Measurements from ENCODE around the gene TPGS2.
"Not testable (repeated sequence)": the region's sequence is repeated elsewhere in the genome, so short reads cannot be mapped to it uniquely, and the experiment has no call there.

Gene TPGS2

DNA sequence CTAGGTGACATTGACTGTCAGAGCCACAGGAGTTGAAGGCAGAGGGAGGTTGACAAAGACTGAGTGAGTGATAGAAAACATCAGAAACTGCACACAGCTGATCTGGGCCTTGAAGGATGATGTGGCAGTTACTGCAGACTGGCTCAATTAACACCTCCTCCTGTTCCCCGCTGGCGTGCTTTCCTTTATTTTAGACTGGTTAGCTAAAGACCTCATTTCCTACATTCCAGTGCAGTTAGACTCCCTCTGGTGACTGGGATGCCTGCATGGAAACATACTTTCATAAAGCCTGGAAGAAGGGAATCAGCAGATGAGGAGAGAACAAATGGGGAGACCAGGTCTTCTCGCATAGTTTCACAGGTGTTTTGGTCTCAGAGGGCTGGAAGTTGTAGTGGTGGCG lies 7.1 kb downstream of the TPGS2 start:
- DNase-seq = no peak

DNA sequence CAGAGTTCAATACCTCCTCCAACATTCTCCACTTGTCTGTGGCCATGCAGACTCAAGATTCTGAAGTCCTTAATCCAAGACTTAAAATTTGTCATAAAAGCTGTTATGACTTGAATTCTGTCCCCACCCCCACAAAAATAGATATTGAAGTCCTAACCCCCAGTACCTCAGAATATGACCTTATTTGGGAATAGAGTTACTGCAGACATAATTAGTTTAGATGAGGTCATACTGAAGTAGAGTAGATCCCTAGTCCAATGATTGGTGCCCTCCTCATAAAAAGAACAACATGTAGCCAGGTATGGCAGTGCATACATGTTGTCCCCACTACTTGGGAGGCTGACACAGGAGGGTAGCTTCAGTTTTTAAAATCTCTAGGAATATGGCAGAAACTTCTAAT lies 9.2 kb downstream of the TPGS2 start:
- DNase-seq = no peak

DNA sequence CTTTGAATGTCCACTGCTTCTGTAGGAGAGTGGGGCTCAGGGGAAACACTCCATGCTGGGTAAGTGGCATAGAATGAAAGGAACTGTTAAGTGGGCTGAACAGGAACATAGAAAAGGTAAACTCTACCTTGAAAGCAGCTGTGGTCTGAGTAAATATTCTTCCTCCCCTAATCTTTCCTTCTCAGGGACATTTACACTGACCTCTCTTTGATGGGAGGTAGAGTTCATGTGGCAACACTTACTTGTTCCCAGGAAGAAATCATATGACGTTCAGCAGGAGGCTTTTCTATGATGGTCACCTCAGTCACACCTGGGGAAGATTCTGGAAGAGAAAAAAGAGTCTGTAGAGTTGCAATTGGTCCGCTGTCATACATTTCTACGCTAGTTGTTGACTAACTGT lies 10.2 kb downstream of the TPGS2 start:
- no peak for DNase-seq

DNA sequence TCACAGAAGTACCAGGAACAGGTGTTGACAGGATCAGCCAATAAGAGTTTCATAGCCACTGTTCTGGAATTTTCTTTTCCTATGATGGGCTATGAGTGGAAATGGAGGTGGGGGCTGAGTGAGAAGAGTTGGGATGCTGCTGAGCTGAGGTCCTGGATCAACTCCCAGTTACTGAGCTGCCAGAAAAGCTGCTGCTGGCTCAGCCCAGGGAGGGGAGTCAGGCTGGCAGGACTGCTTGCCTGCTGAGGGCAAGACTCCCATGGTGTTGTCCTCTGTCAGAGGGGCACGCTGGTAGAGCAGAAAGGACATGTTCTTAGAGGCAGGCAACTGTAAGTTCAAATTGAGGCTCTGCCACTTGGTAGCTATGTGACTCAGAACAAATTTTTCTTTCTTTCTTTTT lies 11.8 kb downstream of the TPGS2 start:
- no peak for DNase-seq

DNA sequence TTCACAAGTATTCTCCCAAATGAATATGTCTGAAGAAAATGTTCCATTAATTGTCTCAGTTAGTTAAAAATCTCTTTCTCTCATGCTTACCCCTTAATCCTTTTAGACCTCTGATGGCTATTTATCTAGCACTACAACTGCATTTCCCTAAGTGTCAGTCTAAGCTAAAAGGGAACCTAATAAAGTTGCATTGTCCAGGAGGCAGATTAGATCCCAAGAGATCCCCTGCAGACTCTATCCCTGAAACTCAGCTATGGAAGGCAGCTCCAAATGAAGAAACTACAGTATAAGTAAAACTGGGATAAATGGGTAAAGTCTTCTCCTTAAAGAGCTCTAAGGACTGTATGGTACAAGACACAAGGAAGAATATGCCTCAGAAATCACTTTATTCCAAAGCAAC lies 12.7 kb downstream of the TPGS2 start:
- DNase-seq = not testable (repeated sequence)

DNA sequence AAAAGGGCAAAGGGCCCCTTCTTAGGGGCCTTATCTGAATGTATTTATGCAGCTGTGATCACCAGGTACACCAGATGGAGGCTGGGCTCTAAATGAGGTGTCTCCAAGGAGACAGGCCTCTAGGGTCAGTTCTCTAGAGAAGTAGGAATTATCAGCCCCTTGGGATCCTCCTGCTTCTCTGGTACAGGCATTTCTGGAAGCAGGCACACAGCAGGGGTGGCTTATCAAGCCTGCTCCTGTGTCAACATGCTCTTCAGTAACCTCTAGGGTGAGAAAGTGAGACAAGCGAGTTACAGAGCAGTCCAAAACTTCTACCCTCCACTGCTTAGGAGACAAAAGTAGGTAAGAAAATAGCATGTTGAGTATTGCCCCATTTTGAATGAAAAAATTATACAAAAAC lies 13.8 kb downstream of the TPGS2 start:
- no peak for DNase-seq

DNA sequence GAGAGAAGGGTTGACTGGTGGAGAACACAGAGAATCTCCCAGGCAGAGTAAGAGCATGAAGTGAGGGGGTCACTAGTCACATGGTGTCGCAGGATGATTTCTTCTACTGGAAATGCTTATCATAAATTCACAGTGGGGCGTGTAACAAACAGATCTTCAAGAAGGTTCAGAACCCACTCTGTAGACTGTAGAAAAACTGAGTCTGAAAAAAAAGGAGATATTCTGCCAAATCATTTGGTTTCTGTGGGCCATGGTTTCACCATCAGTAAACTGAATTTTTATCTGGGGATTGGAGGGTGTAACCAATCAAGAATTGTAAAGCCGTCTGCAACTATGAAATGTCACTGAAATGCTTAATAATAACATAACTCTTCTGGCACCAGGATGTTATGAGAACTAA lies 15.0 kb downstream of the TPGS2 start:
- no peak for DNase-seq

DNA sequence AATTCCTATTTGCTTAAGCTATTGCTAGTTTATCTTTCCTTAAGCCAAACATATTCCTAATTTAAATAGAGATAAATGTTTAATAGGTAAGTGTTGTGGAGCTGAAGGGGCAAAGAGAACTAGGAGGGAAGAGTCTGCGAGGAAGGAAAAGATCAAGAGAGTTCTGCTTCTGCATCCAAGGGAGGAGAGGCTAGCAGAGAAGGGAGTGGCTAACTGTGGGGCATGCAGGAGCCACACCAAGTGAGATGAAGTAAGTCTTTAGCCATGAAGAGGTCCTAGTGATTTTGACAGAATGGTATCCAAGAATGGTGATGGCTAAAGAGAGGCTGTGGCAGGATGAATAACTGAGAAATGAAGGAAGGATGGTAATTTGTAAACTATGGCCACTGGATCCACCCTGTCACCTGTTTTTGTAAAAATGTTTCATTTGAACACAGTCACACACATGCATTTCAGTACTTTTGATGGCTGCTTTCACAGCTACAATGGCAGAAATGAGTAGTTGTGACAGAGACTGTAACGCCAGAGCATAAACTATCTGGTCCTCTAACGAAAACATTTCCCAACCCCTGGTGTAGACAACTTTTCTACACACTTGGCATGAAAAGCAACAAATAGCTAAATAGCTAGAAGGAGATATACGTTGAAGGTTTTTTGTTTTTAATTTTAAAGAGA lies 15.6 kb downstream of the TPGS2 start:
- no peak for DNase-seq

DNA sequence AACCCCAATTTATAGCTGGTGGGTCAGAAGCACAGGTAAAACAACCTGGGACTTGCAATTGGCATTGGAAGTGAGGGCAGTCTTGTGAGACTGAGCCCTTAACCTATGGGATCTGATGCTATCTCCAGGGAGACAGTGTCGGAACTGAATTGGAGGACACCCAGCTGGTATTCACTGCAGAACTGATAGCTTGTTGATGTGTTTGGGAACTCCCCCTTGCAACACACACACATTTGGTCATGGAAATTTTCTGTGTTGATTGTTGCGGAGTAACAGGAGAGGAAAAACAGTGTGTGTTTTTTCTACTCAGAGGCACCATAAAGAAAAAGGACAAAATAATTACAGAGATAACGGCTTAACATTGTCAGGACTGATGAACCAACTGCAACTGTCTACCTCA lies 16.1 kb downstream of the TPGS2 start:
- no peak for DNase-seq

DNA sequence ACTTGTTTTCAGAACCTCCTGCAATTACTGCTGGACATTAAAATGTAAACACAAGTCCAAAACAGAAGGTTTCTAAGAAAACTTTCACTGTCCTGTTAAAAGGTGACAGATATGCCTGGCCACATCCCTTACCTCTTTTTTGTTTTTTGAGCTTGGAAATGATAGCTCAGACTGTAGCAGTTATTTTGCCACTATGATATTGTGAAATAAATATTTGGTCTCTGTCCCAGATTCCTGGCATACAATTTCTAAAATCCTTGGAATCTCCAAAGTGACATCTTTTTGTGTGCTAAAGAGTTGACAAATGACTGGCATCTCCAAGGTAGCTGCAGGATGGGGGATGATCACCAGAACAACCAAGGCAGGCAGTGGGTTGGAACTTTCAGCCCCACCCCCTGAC lies 16.8 kb downstream of the TPGS2 start:
- DNase-seq = no peak

DNA sequence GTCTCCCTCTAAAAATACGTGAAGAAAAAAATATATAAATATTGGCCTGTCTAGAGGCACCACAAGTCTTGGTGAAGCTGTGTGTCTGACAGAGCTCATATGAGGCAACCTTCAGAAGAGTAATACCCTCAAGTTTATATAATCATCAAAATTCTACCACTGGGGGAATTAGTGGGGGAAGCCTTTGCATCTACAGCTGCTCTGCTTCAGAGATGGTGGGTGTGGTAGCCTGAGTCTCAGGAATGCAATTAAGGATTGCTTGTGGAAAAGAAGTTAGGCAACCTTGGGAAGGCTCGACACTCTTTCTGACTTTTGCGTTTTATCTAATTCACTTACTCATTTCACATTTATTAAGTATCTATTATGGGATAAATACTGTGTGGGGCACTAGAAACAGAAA lies 17.4 kb downstream of the TPGS2 start:
- peak in 1 of 4 experiments; percentile 4 for DNase-seq

DNA sequence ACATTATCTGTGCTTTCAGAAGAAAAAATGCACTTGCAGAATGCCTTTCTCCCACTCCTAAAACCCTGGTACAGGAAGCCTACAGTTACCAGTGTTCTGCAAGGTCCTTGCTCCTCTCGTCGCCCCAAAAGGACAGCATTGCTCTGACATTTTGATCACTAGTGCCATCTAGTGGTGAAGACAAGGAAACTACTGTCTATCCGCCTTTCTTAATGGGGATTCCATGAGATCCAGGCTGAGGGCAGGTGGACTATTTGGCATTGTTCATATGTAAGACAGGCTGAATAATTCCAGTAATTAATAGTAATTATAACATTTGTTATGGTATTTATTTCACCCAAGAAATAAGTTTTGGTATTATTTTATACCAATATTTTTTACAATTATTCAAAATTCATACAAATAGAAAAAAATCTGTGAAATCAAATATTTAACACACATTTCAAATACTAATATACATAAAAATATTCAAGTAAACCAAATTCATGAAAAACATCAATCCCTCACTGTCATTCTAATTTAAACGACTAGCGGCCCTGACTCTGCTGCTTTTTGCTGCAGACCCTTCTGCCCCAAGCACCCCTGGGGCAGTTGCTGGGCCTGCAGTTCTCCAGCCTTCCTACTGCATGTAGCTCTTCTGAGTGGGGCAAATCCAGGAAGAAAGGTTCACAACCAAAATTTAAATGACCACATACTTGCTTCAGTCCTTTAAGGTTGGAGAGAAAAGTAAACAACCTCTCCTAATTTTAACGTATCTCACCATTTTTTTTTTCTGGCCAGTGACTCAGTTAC lies 19.0 kb downstream of the TPGS2 start:
- peak; percentile 37 to 89 (median 70) for DNase-seq

DNA sequence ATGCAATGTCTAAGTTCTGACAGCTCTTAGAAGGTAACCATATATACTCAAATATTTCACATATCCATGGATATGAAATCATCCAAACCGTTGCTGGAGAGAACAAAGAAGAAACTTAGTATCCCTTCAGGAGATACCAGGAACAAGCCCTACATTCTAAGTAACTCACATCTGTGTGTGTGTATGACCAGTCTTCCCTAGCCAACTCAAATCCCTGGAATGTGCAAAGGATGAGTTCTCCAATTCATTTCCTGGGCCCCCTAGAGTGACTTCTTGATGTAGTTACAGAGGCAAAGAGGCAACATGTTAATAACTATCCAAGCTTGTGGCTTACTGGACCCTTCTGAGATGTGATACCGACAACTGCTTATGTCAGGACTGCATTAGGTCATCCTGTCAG lies 20.1 kb downstream of the TPGS2 start:
- DNase-seq = no peak

DNA sequence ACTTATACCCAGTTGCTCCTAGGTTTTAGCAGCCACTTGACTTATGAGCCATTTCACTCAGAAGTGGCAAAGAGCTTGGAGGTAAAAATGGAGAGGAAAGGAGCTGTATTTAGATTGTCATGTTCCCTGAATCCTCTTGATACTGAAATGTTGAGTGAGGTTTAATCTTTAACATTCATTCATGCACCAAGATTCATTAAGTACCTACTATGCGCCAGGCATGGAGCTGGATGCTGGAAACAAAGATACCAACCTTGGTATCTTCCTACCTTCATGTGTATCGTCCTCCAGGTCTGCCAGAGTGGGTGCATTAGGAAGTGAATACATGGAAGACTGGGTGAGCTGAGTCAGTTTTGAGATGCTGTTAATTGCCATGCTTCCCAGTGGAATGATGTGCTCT lies 23.7 kb downstream of the TPGS2 start:
- no peak for DNase-seq

DNA sequence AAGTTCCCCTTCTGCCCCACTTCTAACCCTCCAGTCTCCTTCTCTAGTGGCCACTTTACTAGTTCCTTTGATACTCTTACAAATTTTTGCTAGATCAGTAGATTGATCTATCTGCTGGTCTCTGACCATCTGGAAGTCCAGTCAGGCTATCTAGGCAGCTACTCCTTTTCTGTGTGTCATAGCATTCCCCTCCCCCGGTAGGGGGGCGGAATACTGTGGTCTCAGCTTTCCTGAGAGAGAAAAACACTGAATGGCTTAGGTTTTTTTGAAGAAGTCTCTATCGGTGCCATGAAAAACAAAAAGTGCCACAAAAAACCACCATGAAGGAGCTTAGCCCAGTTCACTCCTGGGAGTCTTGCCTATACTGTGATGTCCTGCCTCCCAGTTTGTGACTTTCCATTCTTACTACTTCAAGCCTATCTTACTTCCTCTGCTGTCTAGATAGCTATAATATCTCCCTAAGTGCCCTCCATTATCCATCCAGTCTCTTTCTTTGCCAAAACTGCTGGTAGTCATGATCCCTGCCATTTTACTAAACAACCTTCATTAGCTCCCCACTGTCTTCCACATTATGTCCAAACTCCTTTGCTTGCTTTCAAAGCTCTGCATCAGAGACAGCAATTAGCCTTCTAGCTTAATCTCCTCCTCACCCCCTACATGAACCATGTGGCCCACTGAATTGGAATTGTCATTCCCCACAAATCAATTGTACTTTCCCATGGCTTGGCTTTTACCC lies 29.9 kb downstream of the TPGS2 start:
- no peak for DNase-seq

DNA sequence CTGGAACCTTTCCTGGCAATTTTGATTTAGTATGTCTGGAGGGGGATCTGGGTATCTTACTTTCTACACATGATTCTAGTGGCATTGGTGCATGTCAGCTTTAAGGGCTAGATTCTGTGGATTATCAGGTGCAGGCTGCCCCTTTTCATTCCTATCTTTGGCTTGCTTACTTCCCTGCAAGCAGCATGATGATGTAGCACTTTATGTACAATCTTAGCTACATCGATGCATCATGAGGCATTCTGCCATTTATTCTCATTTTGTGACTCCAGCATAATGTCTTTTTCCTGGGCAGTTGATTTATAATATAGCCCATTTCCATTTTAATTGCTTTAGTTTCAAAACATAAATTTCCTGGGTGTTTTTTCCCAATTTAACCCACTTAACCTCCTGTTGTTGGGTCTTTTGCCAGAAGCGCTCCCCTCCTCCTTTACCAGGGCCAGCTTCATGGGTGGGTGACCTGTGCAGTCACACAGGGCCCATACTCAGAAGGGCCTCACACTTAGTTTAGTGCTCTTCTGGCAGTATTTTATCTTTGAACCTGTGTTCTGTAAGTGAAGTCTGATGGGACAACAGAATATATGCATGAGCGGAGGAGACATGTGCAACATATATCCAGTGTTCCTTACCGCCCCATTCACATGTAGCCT lies 36.0 kb downstream of the TPGS2 start:
- DNase-seq = no peak

DNA sequence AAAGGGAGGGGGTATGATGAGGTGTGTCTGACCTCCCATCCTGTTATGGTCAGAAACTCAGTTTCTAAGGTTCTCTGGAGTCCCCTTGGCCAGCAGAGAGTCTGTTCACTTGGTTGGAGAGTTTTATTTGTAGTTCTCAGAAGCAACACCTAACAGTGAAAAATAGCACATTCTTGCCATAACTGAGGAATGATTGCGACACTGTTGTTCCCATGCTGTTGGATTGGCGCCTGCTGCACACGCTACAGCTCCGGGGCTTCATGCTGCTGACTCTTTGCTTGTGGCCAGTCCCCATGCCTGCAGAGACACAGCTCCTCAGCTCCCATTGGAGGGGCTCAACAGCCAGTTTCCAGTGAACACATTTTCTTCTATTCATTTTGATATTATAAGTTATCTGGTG lies 42.1 kb downstream of the TPGS2 start:
- no peak for DNase-seq

DNA sequence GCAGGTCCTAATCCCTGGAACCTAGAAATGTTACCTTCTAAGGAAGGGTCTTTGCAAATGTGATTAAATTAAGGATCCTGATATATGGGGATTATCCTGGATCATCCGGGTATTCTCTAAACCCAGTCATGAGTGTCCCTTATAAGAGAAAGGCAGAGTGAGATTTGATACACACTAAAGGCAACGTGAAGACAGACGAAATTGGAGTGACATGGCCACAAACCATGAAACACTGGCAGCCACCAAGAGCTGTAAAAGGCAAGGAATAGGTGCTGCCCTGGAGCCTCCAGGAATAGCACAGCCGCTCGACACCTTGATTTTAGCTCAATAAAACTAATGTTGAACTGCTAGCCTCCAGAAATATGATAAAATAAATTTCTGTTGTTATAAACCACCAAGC lies 45.0 kb downstream of the TPGS2 start:
- no peak for DNase-seq

DNA sequence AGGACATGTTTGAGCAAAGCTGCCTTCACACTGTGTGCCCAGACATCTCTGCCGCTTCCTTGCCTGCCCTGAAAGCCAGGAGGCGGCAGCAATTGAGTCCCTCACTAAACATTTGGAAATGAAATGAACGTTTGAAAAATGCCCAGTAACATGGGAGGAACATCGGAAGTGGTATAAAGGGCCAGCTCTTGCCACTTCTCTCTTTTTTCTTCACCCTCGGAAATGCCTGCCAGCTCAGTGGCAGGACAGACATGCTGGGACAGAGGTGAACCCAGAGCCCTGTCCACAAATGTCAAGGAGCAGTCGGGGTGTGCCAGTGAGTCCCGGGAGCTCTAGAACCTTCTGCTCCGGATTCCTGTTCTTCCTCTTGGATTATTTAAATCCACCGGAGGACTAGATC lies 46.1 kb downstream of the TPGS2 start:
- no peak for DNase-seq

DNA sequence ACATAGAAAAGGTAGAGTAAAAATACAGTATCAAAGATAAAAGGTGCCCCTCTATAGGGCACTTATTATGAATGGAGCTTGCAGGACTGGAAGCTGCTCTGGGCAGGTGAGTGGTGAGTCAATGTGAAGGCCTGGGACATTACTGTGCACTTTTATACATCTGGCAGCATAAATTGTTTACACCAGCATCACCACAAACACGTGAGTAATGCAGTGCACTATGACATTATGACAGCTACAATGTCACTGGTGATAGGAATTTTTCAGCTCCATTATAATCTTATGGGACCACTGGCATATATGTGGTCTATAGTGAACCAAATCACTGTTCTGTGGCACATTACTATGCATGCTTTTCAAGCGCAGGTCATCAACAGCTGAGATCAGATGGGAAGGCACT lies 48.1 kb downstream of the TPGS2 start:
- DNase-seq = no peak

DNA sequence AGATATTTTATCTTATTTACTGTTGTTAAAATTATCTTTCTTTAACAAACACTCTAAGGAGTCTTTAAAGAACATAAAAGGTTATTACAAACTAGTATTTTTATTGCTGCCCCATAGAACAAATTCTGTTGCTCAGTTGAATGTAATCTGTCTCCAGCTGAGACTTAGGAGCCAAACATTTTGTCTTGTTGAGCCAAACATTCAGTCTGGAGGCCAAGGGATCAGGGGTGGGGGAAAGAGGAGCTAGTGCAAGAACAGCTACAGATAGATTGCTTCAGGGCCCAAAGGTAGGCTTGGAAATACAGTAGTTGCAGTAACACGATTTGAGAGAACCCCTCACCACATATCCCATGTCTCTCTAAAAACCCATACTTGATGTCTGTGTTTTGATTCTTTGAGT lies 51.2 kb downstream of the TPGS2 start:
- DNase-seq = no peak

DNA sequence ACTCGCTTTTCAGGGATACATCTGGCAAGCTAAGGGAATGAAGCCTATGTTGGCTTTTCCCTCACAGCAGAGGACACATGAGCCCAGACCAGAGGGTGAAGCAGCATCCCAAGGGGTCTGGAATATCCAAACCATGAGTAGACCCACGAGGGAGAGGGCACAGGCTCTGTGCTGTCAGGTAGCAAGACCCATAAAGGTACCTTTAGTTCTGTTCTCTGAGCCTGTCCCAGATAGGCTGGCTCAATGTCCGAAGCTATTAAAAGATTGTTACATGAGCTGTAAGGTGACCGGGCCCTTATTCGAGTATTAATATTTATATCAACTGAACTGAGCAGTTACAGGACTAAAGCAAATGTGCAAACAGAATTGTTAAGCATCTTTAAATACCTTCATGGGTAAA lies 52.2 kb downstream of the TPGS2 start:
- DNase-seq = no peak

DNA sequence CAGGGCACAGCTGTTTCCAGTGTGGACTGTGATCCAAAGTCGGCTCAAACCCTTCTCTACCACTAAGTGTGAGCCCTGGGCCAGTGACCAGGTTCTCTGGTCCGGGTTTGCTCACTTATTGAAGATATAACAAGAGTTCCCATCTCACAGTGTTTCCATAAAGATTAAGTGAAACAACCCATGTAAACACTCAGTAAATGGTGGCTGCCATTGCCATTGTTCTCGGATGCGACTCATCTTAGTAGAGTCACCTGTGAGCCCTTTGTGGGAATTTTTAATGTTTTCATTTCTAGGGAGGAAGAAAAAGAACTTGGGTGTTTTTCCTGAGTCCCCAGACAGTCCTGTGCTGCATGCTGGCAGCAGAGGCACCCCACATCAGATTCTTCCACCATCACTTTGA lies 53.4 kb downstream of the TPGS2 start:
- no peak for DNase-seq
